GM21576 (cell line): ENCODE measurements around the gene SLC35C1.

Source experiments
- ATAC-seq: cut with Tn5 transposase; IDR thresholded peaks from one replicate; pipeline ENCODE4 v1.9.1; 2021; ENCODE audit warnings: mild to moderate bottlenecking, moderate library complexity; ENCODE audit not compliant: unreplicated experiment

The SLC35C1 gene

DNA sequence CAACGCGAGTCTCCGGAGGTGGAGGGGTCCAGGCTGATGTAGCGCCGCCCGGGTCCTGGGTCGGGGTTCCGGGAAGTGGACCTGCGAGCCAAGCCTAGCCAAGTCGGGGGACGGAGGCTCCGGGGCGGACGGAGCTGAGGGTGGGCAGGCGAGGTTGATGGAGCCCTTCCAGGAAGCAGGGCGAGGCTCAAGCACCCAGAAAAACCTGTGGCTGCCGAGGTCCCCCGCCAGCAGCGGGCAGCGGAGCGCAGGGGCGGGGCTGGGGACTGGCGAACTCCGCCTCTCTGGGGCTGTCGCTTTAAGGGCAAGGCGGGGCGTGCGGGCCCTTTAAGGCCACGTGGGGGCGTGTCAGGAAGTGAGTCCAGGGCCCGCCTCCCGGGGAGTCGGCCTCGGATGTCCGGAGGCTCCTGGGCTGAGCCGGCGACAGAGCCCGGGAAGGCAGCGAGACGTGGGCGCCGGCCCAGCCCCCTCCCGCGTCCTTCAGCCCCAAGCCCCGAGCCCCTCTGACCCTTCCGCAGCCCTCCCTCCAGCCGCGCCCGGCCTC, at the start of gene SLC35C1:
Gene SLC35C1, plus strand, starts transcription at position 389 of the 544 bp plus-strand sequence. CDS start 653 bp downstream, outside the sequence.
- ATAC-seq = peak; percentile 92

DNA sequence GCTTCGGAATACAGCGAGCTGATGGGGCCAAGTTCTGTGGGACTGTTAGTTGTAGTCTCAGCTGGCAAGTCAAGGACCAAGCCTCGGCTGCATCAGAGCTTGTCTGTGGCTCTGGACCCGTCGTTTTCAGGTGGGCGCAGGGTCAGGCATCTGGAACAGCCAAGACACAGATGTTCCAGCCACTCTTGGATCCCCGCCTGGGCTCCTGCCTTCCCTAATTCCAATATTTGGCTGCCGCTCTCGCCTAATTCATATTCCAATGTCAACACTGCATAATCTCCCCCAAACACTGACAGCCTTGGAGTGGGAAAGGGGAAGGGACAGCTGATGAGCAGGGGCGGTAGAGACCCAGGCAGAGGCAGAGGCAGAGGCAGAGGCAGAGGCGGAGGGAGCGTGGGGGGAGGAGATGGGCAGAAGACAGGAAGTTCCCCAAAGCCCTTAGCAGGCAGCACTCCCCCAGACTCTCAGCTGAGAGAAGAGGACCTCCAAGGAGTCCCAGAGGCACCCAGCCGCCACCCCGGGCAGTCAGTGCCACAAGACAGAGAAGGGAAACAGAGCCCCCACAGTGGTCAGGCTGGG, 49.6 kb upstream of the SLC35C1 start:
- no peak for ATAC-seq

DNA sequence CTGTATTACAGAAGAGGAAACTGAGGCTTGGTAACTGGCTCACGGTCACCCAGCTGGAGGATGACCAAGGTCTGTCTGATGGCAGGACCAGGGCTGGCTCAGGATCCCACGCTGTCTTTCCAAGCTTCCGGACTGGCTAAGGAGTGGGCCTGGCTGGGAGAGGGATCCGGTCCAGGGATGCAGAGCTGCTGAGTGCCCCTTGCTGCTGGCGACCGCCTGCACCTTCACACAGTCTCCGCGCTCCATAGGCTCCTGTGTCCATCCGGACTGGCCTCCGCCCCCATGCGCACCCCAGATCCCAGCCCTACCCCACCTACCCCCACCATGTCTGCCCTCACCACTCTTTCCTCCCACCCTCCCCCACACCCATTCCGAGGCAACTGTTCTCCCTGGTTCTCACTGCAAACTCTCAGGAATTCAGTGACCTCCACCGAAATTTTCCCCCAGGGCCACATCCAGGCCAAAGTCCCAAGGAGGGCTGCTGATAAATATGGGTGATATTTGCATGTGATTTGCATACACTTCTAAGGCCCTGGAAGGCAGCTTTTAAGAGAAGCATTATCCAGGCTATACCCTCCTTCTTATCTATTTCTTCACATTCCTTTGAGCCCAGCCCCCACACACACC, 48.5 kb upstream of the SLC35C1 start:
- ATAC-seq = no peak

DNA sequence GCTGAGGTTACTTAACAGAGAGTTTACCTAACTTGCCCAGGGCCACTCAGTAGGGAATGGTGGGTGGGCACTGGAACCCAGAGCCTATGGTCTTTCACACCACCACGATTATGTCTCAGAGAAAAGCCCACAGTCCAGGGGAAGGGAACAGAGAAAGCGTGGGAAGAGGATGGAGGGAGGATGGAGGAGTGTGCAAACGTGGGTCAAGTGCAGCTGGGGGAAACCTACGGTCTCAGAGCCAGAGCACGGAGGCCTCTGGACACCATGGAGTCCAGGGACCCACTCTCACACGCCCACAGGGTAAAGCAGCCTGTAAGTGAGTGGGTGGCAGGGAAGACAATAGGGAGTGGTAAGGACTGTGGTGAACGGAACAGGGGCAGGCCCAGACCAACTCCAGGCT, 47.3 kb upstream of the SLC35C1 start:
- no peak for ATAC-seq

DNA sequence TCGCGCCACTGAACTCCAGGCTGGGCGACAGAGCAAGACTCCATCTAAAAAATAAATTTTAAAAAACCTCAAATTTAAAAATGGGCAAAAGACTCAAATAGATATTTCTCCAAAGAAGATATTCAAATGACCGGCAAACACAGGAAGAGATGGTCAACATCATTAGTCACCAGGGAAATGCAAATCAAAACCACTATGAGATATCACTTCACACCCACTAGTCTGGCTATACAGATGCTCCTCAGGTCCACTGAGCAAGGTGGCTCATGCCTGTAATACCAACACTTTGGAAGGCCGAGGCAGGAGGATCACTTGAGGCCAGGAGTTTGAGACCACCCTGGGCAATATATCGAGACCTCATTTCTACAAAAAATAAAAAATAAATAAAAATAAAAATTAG, 43.3 kb upstream of the SLC35C1 start:
- no peak for ATAC-seq

DNA sequence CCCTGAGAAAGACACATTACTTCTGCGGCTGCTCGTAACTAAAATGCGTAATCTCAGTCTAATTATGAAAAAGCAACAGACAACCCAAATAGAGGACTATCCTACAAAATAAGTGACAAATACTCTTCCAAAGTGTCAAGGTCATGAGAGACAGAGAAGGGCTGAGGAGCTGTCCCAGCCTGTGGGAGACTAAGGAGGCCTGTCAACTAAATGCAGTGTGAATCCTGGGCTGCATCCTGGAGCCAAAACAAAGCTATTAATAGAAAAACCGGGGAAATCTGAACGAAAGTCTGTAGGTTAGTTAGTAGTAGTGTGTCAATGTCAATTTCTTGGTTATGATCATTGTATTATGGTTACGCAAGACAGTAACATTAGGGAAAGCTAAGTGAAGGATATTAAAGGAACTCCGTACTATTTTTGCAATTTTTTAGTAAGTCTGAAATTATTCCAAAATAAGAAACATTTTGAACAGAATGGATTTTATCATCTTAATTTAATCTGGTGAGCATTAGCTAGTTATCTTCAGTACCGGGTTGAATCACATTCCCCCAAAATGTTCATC, 39.8 kb upstream of the SLC35C1 start:
- no peak for ATAC-seq

DNA sequence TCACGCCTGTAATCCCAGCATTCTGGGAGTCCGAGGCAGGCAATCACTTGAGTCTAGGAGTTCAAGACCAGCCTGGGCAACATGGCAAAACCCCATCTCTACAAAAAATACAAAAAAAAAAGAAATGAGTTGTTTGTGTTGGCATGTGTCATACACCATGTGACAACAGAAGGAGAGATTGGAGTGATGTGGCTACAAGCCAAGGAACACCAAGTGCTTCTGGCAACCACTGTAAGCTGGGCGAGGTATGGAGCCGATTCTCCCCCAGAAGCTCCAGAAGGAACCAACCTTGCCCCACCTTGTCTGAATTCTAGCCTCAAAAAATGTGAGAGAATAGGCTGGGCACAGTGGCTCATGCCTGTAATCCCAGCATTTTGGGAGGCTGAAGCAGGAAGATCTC, 39.1 kb upstream of the SLC35C1 start:
- ATAC-seq = no peak

DNA sequence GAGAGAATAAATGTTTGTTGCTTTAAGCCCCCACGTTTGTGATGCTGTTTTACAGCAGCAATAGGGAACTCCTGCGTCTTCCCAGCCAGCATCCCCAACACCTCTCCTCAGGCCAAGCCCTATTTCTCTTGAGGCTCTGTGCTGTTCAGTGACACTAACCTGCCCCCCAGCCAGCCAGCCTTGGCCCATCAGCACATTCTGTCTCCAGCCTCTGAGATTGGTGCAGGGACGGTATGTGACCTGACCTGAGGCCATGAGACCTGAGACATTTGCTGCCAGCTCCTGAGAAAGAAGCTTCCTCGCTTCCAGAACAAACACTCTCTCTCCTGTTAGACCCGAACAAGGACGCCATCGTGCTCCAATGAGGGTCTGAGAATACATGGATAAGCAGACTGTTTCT, 38.5 kb upstream of the SLC35C1 start:
- no peak for ATAC-seq

DNA sequence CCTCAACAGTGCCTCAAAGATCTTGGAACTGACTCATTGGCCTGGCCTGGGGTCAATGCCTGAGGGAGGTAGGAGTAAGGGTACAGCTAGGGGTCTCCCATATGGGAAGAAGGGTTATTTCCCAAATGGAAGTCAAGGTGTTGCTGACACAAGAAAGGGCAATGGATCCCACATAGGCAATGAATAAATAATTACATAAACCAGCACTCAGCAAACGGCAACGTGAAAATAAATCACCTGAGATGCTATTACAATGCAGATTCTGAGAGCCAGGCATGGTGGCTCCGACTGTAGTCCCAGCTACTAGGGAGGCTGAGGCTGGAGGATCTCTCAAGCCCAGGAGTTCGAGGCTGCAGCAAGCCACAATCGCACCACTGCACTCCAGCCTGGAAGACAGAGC, 36.5 kb upstream of the SLC35C1 start:
- ATAC-seq = no peak

DNA sequence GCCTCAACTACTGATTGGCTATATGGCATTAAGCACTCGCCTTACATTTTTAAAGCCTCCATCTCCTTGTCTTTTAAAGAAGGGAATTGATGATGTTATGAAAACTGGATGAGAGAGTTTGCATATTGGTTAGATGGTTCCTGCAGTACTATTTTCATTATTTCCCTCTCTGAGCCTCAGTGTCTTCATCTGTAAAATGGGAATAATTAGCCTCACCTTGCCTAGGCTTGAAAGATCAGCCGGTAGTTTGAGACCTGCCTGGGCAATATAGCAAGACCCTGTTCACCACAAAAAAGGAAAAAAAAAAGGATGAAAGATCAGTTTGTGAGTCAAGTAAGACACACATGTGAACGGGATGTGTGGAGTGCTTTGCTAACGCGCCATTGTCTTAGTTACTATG, 35.0 kb upstream of the SLC35C1 start:
- no peak for ATAC-seq

DNA sequence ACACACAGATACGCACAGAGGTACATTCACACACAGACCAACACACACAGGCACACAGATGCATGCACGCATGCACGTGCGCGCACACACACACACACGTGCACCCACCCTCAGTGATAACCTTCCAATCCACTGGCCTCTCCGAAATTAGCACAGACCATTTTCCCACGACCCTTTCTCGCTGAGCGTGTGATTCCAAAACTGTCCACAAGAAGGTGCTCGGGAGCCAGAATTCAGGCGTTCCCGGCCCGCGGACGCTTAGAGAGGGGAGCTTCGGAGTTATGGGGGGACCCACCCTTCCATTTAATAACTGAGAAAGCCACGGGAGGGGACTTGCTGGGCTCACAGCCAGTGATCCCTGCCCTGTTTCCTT, 33.8 kb upstream of the SLC35C1 start:
- ATAC-seq = peak; percentile 42

DNA sequence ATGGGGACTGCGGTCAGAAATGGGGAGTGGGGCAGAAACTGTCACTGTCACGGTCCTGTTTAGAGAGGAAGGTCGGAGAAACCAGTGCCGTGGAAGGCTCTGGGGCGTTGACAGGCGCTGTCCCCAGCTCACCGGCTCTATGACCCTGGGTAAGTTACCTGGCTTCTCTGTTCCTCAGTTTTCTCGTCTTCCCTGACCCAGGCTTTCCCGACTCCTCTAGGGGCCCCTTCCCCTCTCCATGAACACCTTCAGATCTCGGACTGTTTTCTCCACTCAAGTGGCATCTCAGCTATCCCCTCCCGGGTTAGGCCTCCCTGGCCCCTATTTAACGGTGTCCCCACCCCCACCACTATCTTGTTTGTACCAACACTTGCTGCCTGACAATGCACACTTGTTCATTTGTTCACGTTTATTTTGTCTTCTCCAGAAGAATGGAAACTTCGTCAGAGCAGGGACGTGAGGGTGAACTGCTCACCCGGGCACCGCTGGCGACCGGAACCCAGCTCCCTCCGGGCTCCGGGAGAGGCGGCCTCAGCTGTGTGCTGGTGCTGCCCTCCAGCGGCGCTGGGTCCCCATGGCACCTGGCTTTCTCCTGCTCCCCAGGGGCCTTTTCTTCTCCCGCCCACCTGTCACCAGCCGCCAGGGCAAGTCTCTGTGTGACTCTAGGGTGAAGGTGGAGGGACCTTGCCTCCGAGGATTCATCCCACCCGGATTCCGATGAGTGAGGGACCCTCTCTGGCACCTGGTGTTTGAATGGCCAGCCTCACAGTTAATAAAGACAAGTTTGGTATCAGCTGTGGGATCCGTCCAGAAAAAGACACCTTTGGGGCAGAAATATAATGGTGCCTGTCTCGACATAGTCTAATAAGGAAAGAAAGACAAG, 33.1 kb upstream of the SLC35C1 start:
- peak; percentile 72 for ATAC-seq

DNA sequence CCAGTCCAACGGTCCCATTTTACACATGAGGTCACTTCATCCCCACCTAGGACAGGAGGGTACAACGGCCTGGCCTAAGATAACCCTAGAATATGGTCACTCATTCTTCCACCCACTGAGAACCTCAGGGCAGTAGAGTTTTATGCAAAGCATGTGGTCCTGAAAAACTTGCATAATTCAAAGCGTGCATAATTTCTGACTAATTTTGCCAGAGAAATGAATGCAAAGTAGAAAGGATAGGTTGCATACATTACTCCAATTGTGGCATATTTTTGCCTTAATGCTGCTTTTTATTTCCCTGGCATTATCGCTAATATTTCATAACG, 32.5 kb upstream of the SLC35C1 start:
- ATAC-seq = no peak

DNA sequence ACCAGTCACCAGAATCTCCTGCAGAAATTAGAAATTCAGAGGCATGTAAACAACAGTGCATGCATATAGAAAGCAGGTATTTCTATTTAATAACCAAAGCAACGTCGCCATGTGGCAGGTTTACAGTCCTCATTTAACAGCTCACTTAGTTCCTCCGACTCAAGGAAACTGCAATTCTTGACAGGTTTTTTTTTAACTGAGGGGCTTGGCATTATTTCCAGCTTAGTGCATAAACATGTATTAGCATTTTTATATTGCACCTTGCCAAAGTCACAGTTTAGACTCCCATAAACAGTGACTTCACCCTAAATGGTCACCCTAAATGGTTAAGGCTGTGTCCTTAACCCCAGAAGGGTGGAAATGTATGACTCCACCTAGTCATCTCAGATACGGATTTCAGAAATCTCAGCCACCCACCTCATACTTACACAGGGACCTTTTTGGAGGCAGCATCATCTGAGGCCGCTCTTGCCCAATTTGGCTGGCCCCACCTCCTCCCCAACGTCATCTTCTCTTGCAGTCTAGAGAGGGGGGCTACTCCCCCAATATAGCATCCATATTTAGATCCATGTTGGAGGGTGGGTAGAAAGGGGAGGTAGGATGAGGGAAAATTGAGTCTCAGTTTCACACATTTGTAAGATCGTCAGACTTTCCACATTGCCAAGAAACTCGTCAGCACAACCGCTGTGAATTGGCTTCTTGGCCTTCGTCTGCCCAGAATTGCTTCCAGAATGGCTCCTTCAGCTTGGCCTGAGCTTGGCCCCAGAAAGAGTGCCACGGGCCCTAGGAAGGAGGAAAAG, 31.8 kb upstream of the SLC35C1 start:
- ATAC-seq = no peak

DNA sequence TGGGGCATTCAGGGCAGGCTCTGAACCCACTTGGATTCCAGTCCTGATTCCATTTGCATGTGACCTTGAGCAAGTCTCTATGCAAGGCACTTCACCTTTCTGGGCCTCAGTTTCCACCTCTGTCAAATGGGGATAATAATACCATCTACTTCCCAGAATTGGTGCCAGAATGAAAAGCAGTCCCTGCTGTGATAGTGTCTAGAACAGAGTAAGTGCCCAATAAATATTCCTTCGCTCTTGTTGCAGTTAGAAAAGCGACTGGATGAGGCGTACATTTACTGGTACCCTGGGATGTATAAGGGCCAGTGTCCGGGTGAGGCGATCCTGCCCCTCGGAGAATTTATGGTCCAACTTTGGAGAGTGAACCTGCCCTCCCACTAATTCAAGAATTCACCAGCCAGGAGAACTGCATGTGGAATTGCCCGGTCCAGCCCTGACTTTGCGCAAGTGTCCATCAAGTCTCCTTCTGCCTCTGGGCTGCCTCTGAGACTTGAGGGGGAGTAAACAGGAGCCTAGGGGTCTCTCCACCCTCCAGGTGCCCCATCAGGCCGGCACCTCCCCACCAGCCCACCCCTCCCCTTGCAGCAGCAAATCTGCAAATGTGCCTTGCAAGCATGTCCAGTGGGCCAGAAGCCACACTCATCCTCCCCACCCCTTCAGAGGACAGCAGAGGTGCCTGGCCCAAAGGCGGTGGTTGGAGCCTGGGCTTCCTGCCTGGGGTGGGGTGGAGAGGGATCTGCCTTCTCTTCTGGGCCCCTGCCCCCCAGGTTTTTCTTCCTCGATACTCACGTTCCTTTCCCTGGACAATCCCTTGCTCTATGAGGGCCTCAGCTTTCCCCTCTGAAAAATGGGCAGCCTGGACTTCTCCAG, 30.9 kb upstream of the SLC35C1 start:
- ATAC-seq = no peak

DNA sequence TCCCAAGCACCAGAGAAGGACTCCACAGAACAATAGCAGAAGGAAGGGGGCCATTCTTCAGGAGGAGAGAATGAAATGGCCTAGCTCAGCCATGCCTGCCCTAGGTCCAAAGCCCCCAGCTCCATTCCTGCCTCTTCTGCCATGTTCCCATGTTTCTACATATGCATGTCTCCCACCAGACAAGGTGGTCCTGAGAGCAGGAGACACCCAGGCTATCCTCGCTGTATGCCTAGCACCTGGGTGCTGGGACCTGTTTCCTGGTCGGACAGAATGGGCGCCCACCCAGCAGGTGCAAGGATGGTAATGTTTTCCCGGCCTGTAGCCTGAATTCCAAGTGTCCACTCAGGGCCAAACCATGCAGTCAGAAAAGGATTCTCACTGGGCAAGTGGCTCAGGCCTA, 30.2 kb upstream of the SLC35C1 start:
- ATAC-seq = no peak

DNA sequence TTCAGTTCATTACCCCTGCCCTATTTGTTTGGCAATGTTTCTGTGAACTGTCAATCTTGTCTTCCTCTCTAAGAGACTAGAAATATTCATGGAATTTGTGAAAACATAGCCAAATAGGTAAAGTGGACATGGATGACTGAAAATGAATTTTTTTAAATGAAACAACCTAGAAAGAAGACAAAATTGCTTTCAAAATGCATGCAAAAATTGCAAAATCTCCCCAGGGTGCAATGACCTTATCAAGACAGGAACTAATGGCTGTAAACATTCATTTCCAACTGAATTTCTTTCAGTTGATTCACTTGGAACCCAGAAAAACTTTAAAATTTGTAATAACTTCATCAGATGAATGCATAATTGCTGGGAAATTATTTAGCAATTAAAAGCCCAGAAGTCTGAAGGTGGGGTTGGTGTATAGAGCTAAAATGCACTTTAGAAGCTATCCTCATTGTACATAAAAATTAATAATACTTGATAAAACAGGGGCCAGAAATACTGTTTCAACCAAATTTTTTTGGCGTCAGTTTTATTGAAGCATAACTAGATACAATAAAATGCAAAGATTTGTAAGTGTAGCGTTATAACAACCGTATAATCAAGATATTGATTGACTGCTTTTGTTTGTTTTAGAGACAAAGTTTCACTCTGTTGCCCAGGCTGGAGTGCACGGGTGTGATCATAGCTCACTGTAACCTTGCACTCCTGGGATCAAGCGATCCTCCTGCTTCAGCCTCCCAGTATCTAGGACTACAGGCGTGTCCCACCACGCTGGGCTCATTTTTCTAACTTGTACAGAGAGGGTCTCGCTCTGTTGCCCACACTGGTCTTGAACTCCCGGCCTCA, 27.6 kb upstream of the SLC35C1 start:
- no peak for ATAC-seq

DNA sequence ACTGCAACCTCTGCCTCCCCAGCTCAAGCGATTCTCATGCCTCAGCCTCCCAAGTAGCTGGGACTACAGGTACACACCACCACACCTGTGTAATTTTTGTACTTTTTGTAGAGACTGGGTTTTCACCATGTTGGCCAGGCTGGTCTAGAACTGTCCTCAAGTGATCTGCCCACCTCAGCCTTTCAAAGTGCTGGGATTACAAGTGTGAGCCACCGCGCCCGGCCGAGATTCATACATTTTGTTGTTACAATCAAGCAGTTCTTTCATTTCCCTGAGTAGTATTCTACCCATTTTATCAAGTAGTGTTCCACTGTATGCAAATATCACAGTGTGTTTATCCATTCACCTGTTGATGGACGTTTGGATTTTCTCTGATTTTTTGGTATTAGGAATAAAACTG, 26.6 kb upstream of the SLC35C1 start:
- no peak for ATAC-seq

DNA sequence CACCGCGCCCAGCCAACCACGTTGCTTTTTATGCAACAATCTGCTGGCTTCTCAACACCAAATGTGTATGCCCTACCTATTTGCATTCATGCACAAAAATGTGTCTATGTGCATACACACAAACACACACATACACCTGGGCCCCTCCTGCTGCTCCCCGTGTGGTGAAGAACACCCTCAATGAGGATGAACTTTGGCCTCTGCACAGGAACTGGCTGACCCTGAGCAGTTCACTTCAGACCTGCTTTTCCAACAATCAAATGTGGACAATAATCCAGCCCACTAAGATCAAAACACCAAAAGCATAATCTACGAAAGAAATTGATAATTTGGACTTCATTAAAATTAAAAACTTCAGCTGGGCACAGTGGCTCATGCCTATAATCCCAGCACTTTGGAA, 25.3 kb upstream of the SLC35C1 start:
- no peak for ATAC-seq
